A549 treated with dexamethasone at 1 μM for 4 hours (cell line): ENCODE data around the gene RPL14. TPM values are rescaled to one million over a fixed set of nuclear protein-coding genes. Genes with fewer than 3 reads are reported as not detected.

Experiments used
- total RNA-seq: library from RNA; stranded (reverse); fragments of 200-300 nt; extraction: Qiagen RNA extraction; gene quantifications from 5 replicates; pipeline ENCODE4 v1.2.3, GENCODE V29; 2022

Gene RPL14
- 644 to 754 TPM (median 665 TPM) in 5 replicates for total RNA-seq

DNA sequence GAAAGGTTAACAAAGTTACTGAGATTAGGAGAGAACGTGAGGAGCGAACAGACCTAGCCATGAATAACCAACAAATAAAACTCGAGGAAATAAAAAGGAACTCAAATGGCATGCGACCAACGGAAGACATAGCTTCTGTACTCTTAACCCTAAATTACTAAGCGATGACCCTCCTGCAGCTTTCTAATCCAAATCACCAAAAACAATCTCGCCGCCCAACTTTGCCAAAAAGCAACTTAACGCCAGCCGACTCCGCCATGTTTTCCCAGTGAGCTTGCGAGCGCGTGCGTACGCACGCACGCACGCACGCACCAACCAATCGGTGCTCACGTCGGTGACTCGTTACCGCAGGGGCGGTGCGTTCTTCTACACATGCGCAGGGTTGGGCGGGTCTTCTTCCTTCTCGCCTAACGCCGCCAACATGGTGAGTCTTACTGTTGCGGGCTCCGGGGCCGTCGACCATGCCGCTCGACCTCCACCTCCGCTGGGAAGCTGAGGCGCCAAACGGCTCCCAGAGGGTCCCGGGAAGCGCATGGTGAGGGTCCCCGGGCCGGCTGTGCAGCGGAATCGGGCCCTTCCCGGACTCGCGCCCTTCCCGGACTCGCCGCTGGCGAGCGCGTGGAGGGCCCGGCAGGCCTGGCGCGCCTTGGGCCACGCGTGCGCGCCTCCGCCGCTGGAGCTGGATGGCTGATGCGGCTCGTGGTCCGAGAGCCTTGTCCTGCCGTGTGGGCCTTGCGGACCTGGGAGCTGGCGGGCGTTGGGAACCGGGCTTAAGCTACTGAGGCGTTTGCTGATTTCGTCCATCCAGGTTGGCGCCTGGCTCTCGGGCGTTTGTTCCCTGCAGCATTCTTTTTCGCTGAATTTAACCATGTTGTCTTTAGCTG is at the start of gene RPL14:
RPL14 (plus strand) TSS at position 400 of the 884 bp plus-strand sequence; CDS start at position 533, 133 bp downstream.

DNA sequence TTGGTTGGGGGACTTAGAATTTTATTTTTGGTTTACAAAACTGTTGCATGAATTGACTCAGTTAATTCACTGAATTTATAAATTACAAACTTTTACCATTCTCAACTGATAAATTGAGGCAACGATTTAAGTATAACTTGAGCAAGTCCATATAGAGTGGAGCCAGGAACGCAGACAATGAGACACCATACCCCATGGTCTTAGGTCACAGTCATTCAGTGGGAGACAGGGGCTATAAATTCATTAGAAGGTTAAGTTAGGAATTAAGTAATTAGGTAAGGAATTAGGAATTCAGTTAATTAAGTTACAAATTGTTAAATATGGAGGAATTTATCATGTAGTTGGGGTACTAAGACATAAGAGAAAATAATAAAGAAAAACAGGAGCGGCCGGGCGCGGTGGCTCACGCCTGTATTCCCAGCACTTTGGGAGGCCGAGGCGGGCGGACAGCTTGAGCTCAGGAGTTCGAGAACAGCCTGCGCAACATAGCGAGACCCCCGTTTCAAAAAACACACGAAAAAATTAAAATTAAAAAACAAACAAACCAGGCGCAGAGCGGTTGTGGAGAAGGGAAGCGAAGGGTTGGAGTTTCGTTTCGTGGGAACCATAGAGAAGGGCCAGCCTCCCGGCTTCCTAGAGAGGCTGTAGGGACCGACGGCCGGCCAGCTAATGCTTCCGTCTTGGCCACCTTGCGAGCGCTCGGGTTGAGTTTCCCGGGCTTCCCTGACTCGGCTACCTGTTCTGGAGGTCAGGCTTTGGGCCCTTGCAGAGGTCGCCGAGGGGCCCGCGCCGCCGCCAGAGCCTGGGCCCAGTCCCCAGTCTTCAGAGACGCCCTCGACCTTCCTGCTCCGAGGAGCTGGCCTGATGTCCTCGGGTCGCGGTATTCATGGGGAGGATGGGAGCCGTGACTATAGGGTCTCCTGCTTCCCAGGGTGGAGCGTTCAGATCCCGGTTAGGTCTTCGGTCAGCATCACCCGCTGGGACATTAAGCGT is 19.6 kb downstream of the RPL14 start, which contains the start of gene ZNF619:
ZNF619 (plus strand) TSS at position 645 of the 993 bp plus-strand sequence. CDS start 858 bp downstream, outside the sequence.

DNA sequence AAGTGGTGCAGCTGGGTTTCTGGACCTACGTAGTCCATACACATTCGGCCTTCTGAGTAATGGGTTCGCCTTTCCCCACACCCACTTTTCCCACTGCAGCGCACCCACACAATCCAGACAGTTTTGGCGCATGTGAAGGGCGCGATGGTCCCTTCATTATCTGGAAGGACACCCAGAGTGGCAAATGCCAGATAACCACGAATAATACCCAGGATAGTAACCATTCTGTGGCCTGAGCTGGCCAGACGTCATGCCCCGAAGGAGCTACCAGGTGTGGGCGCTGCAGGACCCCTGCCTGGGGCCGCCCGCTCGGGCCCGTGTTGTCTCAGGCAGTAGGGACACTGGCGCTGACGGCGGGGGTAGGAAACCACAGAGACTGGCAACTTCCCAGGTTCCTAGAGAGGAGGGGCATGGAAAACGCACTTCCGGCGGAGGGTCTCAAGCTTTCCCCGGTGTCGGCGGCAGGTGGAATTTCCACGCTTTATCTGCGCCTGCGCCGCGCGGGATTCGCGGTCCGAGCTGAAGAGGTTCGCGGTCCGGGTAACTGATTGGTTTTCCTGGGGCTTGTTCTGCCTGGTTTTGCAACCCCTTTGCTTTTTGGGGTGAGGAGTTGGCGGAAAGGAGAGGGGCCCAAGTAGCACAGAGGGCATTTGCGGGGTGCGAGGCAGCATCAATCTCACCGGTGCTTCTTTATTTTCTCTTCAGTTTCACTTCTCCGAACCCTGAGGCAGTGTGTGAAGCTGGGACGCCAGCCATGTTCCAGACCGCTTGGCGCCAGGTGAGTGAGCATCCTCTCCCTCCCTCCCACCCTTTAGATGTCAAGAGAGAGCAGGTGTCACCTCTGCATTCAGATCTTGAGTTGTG is 48.7 kb downstream of the RPL14 start, which contains the start of gene ZNF620:
ZNF620 (plus strand) TSS at position 441 of the 864 bp plus-strand sequence; CDS start at position 755, 314 bp downstream.

Other genes with a start within 250 kb of the RPL14 start
- gene EIF1B, start 147.6 kb upstream of the RPL14 start, total RNA-seq, result 54.5 to 71.4 TPM (median 62.6 TPM) in 5 replicates
- gene ENTPD3, start 70.2 kb upstream of the RPL14 start, total RNA-seq, result 0.03 to 0.05 TPM (median 0.04 TPM) in 3 of 5 replicates, not detected in the others
- gene ZNF619, start 19.8 kb downstream of the RPL14 start, total RNA-seq, result 2.0 to 2.4 TPM (median 2.3 TPM) in 5 replicates
- 1.7 to 2.0 TPM (median 1.8 TPM) in 5 replicates for gene ZNF620, start 48.7 kb downstream of the RPL14 start, total RNA-seq
- 5.8 to 9.3 TPM (median 7.5 TPM) in 5 replicates for gene ZNF621, start 67.6 kb downstream of the RPL14 start, total RNA-seq